HG02870 (cell line): ENCODE data around the gene KPNA1.

ENCODE experiments used
- ATAC-seq: cut with Tn5 transposase; IDR thresholded peaks from one replicate; pipeline ENCODE4 v1.9.1; 2021; ENCODE audit warnings: mild to moderate bottlenecking, moderate library complexity; ENCODE audit not compliant: unreplicated experiment

The KPNA1 gene

DNA sequence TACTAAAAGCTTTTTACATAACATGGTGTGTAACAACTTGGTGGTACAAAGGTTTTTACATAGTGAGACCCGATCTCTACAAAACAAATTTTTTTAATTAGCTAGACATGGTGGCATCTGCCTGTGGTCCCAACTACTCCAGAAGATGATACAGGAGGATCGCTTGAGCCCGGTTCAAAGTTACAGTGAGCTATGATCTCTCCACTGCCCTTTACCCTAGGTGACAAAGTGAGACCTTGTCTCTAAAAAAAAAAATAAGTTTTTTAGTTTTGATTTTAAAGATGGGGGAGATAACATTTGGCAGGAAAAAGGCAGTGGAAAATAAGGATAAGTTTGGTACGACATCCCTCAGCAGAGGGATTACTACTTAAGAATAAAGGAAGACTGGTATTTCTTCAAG, 124.8 kb downstream of the KPNA1 start:
- ATAC-seq, result no peak

DNA sequence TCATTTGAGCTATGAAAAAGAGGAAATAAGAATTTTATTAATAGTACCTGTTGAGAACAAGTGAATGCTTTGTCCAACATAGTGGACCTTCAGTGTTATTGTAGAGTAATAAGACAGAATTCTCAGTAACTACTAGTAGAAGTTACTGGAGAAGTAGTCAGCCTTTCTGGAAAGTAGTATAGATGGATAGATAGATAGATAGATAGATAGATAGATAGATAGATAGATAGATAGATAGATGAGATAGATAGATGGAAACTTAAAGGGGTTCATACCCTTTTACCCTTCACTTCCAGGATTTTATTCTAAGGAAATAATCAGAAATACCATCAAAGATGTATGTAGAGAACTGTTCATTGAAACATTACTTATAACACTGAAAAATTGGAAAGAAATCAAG, 125.5 kb downstream of the KPNA1 start:
- no peak for ATAC-seq

DNA sequence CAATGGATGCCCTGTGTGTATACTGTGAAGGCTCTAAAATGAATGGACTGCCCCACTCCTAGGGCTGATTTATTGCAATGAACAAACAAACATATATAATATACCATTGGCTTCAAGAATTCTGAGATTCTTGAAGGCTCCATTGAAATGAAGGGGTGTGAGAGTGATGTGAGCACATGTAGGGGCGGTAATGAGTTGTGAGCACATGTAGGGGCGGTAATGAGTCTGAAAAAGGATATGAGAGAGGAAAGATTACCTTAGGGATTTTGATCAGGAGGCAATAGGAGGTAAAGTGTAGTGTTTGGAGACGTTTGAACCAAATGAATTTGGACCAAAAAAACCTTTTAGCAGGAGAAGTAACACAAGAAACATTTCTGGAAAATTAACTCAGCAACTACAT, 127.0 kb downstream of the KPNA1 start:
- no peak for ATAC-seq

DNA sequence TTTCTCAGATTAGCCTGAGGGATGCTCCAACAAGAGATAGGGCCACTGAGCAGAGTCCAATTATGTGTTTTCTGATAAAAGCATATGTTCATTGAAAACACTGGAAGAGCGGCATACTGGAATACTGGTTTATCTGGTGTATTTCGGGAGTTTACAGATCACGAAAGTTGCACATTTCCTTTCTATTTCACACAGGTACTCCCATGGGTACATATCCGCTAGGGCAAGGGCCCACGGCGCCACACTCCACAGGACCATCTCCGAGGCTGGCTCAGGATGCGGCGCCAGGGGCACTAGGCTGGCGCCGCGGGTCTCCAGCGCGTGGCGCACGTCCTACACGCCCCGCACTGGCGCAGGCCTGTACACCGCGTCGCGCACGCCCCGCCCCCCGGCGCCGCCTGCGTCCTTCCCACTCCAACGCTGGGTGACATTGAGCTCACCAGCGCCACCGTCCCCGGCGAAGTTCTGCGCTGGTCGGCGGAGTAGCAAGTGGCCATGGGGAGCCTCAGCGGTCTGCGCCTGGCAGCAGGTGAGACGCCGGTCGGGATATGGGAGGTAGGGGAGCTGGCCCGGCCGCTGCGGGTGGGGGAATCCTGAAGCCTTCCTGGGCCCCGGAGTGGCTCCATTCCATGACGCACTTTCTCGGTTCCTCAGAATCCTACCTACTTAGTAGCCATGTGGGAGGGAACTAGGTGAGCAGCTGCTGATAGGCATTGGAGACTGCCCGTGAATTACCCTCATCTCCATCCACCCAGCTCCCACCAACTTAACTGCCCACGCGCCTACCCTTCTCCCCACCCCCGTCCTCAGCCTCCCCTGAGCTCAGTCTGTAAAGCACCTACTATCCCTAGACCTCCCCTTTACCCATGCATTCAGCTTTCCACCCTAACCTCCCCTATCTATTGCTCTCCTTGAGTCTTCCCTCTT, 130.7 kb downstream of the KPNA1 start, which contains the start of gene FAM162A:
FAM162A (plus strand) TSS at position 412 of the 927 bp plus-strand sequence; CDS start at position 496, 84 bp downstream.
- ATAC-seq, result peak; percentile 83

DNA sequence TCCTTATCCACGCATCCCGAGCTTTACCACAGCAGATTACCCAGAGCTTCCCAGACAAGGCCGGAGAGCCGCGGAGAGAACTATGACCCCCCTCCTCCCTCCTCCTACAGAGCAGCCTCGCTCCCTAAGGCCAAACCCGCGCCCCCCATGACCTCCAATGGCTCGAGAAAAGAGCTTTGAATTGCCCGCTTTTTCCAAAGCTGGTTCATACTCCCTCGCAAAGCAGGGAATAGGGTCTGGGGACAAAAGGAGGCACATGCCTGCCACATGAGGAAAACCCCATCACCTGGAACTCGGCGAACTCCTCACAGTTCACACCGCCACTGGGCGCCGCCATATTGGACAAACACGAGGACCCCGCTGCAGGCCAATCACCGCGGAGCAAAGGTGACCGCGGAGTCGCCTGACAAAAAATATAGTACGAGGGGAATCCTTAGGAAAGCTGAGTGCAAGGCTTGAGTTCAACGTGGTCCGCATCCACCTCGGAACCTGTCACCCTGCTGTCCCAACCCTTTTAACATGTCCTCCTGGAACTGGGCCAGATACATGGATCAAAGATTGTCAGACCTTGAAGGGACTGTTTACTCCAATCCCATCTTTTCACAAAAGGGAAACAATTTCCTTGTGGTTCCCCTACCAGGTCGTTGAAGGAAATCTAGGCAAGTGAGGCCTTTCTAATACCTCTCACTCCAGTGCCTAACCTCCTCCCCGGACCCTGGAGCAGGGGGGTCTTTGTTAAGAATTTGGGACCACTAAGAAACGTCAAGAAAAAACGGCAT, 131.7 kb downstream of the KPNA1 start, which contains the start of gene MIX23:
MIX23 (minus strand) TSS at position 344 of the 779 bp plus-strand sequence; CDS start at position 337, 7 bp downstream.
- peak; percentile 37 for ATAC-seq

DNA sequence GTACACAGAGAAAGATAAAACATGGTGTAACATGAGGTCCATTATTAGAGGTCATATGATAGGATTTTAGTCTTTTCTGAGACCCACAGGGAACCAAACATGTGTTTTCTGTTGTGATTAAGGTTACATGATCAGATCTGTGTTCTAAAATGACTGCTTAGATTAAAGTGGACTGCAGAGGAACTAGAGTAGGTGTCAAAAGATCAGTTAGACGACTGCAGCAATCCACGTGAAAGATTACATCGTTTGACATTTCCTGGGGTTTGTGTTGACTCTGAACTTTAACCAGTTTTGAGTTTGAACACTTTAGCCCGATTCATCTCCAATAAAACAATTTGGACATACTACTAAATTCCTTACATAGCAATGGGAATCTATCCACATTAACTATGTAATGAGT, 136.8 kb downstream of the KPNA1 start:
- no peak for ATAC-seq

DNA sequence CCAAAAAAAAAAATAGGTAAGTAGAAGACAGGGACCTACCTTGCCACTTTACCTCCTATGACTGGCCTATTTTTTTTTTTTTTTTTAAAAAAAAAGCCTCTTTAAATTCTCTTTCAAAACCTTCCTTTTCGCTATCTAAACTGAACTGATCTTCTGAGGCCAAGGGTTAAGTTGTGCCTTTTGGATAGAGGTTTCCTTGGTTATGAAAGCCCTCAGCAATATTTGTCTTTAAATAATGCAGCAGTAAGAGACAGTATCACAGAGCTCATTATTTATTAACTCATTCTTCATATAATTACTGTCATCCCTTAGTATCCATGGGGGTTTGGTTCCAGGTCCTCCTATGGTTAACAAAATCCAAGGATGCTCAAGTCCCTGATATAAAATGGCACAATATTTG, 140.7 kb downstream of the KPNA1 start:
- no peak for ATAC-seq
